Type B pancreatic cell (in vitro differentiated cells): ENCODE data around the gene ARHGAP32. TPM values are rescaled to one million over a fixed set of nuclear protein-coding genes. Genes with fewer than 3 reads are reported as not detected.

ENCODE experiments used
- DNase-seq: peaks from one replicate; pipeline ENCODE4 v3.0.0; 2021; ENCODE audit warnings: mixed read lengths; ENCODE audit not compliant: unreplicated experiment; ENCODE audit errors: extremely low spot score
- H3K27ac Mint-ChIP-seq: 2 replicates; pipeline ENCODE4 v1.8.0; 2021; ENCODE audit warnings: mild to moderate bottlenecking, mixed read lengths
- H3K27me3 Mint-ChIP-seq: 2 replicates; pipeline ENCODE4 v1.8.0; 2021; ENCODE audit warnings: mixed read lengths
- H3K36me3 Mint-ChIP-seq: 2 replicates; pipeline ENCODE4 v1.8.0; 2021; ENCODE audit warnings: mixed read lengths
- H3K4me1 Mint-ChIP-seq: one replicate; pipeline ENCODE4 v1.8.0; 2021; ENCODE audit warnings: mixed read lengths; ENCODE audit not compliant: unreplicated experiment
- H3K4me3 Mint-ChIP-seq: 2 replicates; pipeline ENCODE4 v1.8.0; 2021; ENCODE audit warnings: mild to moderate bottlenecking, mixed read lengths
- H3K9me3 Mint-ChIP-seq: 2 replicates; pipeline ENCODE4 v1.8.0; 2021; ENCODE audit warnings: mixed read lengths
- total RNA-seq: library from RNA; stranded (reverse); gene quantifications from 2 replicates; pipeline ENCODE4 v1.2.1, GENCODE V29; 2021; ENCODE audit warnings: low replicate concordance
- TF ChIP-seq, protein P1 (sequence below): fragments of 200-600 bp; sonication (generic); conservative IDR thresholded peaks from 2 replicates; pipeline ENCODE4 v1.5.0; 2021; ENCODE audit warnings: antibody characterized with exemption, mild to moderate bottlenecking

Gene ARHGAP32
- total RNA-seq, 1 donor from 2014 or later: 41.6 TPM

DNA sequence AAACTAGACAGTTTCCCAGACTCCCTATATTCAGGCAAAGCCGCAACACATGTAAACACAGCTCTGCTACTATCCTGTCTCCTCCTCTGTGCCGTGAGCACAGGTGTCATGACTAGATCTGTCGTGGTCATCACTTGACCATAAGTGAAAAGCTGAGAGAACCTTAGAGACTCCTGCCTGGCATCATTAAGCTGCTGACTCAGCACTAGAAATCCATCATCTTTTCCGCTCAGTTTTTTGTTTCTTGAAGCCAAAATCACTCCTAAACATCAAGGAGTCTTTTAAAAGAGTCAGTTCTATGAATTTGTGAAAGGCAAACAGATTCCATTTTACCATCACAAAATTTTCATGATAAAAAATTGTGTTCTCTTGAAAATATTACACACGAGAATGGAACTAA lies 147.0 kb downstream of the ARHGAP32 start:
- Mint-ChIP-seq H3K9me3 (no peaks in the 10 kb centered on the region), H3K36me3 (peaks cover 16% of the 10 kb centered on the region), H3K4me3 (no peak overlapping the region), H3K27ac (no peak overlapping the region), H3K4me1 (no peaks in the 10 kb centered on the region), H3K27me3 (no peaks in the 10 kb centered on the region)
- TF ChIP-seq, protein P1, sequence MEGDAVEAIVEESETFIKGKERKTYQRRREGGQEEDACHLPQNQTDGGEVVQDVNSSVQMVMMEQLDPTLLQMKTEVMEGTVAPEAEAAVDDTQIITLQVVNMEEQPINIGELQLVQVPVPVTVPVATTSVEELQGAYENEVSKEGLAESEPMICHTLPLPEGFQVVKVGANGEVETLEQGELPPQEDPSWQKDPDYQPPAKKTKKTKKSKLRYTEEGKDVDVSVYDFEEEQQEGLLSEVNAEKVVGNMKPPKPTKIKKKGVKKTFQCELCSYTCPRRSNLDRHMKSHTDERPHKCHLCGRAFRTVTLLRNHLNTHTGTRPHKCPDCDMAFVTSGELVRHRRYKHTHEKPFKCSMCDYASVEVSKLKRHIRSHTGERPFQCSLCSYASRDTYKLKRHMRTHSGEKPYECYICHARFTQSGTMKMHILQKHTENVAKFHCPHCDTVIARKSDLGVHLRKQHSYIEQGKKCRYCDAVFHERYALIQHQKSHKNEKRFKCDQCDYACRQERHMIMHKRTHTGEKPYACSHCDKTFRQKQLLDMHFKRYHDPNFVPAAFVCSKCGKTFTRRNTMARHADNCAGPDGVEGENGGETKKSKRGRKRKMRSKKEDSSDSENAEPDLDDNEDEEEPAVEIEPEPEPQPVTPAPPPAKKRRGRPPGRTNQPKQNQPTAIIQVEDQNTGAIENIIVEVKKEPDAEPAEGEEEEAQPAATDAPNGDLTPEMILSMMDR: no peak
- no peak for DNase-seq

DNA sequence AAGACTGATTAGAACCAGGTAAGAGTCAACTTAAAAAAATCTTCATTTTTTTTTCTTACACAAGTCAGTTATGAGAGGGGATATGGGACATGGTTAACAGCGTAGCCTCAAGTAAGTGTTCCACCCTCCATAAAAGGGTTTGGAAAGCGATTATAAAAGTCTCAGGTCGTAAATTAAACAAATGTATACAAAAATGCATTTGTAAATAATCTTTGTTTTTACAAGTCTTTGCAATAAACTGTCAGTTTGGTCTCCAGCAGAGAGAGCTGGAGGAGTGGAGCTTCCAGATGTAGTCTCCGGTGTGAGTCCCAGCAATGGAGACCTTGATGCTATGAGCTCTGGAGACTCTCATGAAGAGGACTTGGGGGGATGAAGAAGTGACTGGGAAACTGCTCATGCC lies 149.6 kb downstream of the ARHGAP32 start:
- H3K9me3 Mint-ChIP-seq: no peaks in the 10 kb centered on the region
- no peaks in the 10 kb centered on the region for H3K27me3 Mint-ChIP-seq
- H3K36me3 Mint-ChIP-seq: peaks cover 27% of the 10 kb centered on the region
- no peak overlapping the region for H3K27ac Mint-ChIP-seq
- H3K4me3 Mint-ChIP-seq: no peak overlapping the region
- DNase-seq: no peak
- TF ChIP-seq, protein P1: no peak
- no peaks in the 10 kb centered on the region for H3K4me1 Mint-ChIP-seq

DNA sequence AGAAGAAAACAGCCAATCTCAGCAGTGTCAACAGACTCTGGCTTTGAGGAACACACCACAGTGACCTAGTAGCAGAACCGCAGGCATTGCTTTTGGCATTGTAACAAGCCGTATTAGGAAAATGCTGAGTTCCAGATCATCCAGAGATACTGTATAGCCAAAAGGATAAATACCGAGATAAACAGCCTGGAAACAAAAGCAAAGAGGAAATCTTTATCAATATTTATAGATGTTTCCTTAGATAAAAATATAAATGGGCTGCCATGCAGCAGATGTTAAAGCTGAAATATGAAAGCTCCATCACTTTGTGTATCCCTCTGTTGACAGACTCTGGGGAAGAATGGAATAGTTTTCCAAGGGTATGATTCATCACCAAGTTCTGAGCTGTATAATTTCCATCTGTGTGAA lies 150.5 kb downstream of the ARHGAP32 start:
- H3K4me3 Mint-ChIP-seq: no peak overlapping the region
- no peaks in the 10 kb centered on the region for H3K4me1 Mint-ChIP-seq
- H3K27ac Mint-ChIP-seq: no peak overlapping the region
- peaks cover 23% of the 10 kb centered on the region for H3K36me3 Mint-ChIP-seq
- no peaks in the 10 kb centered on the region for H3K9me3 Mint-ChIP-seq
- TF ChIP-seq, protein P1: no peak
- no peaks in the 10 kb centered on the region for H3K27me3 Mint-ChIP-seq
- no peak for DNase-seq

DNA sequence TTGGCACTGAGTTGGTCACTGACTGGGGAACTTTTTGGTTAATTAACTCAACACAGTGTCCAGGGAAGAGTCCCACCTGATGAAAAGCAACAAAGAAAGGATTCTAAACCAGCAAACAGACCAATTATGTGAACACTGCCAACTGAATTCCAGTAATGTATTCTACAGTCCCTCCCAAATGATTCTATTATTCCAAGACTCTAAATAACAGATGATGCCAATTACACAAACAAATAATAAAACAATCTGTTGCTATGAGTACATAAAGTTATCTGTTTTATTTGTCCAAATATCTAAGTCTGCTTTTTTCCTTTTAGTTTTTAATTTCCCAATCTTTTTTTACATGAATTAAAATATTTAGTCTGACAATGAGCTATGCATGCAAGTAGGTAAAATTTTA lies 151.2 kb downstream of the ARHGAP32 start:
- TF ChIP-seq, protein P1: no peak
- DNase-seq: no peak
- peaks cover 23% of the 10 kb centered on the region for H3K36me3 Mint-ChIP-seq

DNA sequence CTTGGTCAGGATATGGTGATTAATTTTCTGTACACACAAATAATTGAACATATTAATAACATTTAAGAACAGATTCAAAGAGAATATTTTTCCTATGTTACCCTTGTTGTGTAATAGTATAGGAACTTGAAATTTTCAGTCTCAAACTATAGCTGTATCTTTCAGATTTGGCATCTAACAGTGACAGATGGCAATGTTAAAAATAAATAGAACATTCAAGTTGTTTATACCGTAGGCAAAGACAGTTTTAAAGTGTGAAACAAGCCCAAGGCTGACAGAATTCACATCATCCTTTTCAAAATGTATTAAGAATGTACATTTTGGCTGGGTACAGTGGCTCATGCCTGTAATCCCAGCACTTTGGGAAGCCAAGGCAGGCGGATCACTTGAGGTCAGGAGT lies 156.9 kb downstream of the ARHGAP32 start:
- Mint-ChIP-seq H3K27me3 (no peaks in the 10 kb centered on the region), H3K9me3 (no peaks in the 10 kb centered on the region)

More for the DNA sequence above, 151.2 kb downstream of the ARHGAP32 start:
- H3K4me3 Mint-ChIP-seq: no peak overlapping the region
- no peak overlapping the region for H3K27ac Mint-ChIP-seq
- no peaks in the 10 kb centered on the region for H3K27me3 Mint-ChIP-seq
- H3K9me3 Mint-ChIP-seq: no peaks in the 10 kb centered on the region
- no peaks in the 10 kb centered on the region for H3K4me1 Mint-ChIP-seq

More for the DNA sequence above, 156.9 kb downstream of the ARHGAP32 start:
- DNase-seq: no peak
- no peak overlapping the region for H3K27ac Mint-ChIP-seq
- TF ChIP-seq, protein P1: no peak
- no peak overlapping the region for H3K4me3 Mint-ChIP-seq
- H3K4me1 Mint-ChIP-seq: no peaks in the 10 kb centered on the region
- H3K36me3 Mint-ChIP-seq: peaks cover 32% of the 10 kb centered on the region
